IMR-90 (cell line): Measurements from ENCODE around the gene C1orf141. TPM values are rescaled to one million over a fixed set of nuclear protein-coding genes. Genes with fewer than 3 reads are reported as not detected.

Source experiments
- ATAC-seq: fragments of 200-7000 bp; cut with Tn5 transposase; 2 replicates; pipeline ENCODE4 v1.9.1; 2020; ENCODE audit warnings: low read depth, mild to moderate bottlenecking, moderate library complexity
- BruUV-seq: library from RNA; stranded (reverse); fragments of 400-500 nt; replicated peaks from 2 replicates; lab custom pipeline; 2021; lab: Mats Ljungman, UMichigan
- CTCF ChIA-PET: fragments of 300-600 bp; formaldehyde crosslinking; extraction: SDS; loops from one replicate; lab custom pipeline; 2021; ENCODE audit warnings: antibody characterized with exemption; lab: Yijun Ruan, JAX
- POLR2A ChIA-PET: fragments of 300-600 bp; sonication (Branson Sonifier 250); formaldehyde crosslinking; loops from one replicate; lab custom pipeline; 2022; ENCODE audit warnings: antibody characterized with exemption; ENCODE audit not compliant: unreplicated experiment; lab: Charles Lee
- DNase-seq: peaks from one replicate; pipeline ENCODE4 v3.0.0; 2013
- H2AFZ ChIP-seq: replicated peaks from 2 replicates; pipeline ENCODE3; 2013; ENCODE audit warnings: low read length, mild to moderate bottlenecking; ENCODE audit not compliant: poor library complexity
- H2AK5ac ChIP-seq: 2 replicates; pipeline ENCODE4 v1.6.1; 2013; ENCODE audit warnings: low read depth, low read length, inconsistent platforms
- H2AK9ac ChIP-seq: replicated peaks from 2 replicates; pipeline ENCODE3; 2013; ENCODE audit warnings: mild to moderate bottlenecking, low read depth, low read length, moderate library complexity; ENCODE audit not compliant: poor library complexity
- H2BK120ac ChIP-seq: 2 replicates; pipeline ENCODE4 v1.6.1; 2013; ENCODE audit warnings: low read depth, low read length, inconsistent platforms
- H2BK15ac ChIP-seq: 3 replicates; pipeline ENCODE4 v1.6.1; 2013; ENCODE audit warnings: low read depth, low read length, inconsistent platforms
- H2BK20ac ChIP-seq: 2 replicates; pipeline ENCODE4 v1.6.1; 2013; ENCODE audit warnings: low read depth, mild to moderate bottlenecking, inconsistent platforms, low read length, moderate library complexity
- H2BK5ac ChIP-seq: 2 replicates; pipeline ENCODE4 v1.6.1; 2013; ENCODE audit warnings: mild to moderate bottlenecking, low read depth, low read length, inconsistent platforms; ENCODE audit not compliant: poor library complexity, severe bottlenecking
- H3K14ac ChIP-seq: replicated peaks from 2 replicates; pipeline ENCODE4 v1.6.1; 2013; ENCODE audit warnings: low read depth, low read length, inconsistent platforms
- H3K18ac ChIP-seq: 2 replicates; pipeline ENCODE4 v1.6.1; 2013; ENCODE audit warnings: low read depth, low read length, control low read depth
- H3K23ac ChIP-seq: 2 replicates; pipeline ENCODE4 v1.6.1; 2013; ENCODE audit warnings: low read depth, low read length, inconsistent platforms
- H3K27ac ChIP-seq: 2 replicates; pipeline ENCODE4 v1.5.1; 2013; ENCODE audit warnings: mild to moderate bottlenecking, control low read depth, low read length; ENCODE audit not compliant: insufficient read depth
- H3K27me3 ChIP-seq: 2 replicates; pipeline ENCODE4 v1.6.1; 2013; ENCODE audit warnings: low read length; ENCODE audit not compliant: control insufficient read depth, insufficient read depth
- H3K36me3 ChIP-seq: 2 replicates; pipeline ENCODE4 v1.6.1; 2013; ENCODE audit warnings: low read length, mixed read lengths; ENCODE audit not compliant: control insufficient read depth, insufficient read depth
- H3K4ac ChIP-seq: 2 replicates; pipeline ENCODE4 v1.6.1; 2013; ENCODE audit warnings: low read depth, low read length, inconsistent platforms
- H3K4me1 ChIP-seq: 2 replicates; pipeline ENCODE4 v1.6.1; 2013; ENCODE audit warnings: low read length, mixed read lengths; ENCODE audit not compliant: control insufficient read depth, insufficient read depth
- H3K4me2 ChIP-seq: 2 replicates; pipeline ENCODE4 v1.6.1; 2013; ENCODE audit warnings: low read depth, mild to moderate bottlenecking, control low read depth, low read length, moderate library complexity
- H3K4me3 ChIP-seq: 2 replicates; pipeline ENCODE4 v1.5.1; 2013; ENCODE audit warnings: low read depth, mild to moderate bottlenecking, control low read depth, low read length, moderate library complexity; ENCODE audit not compliant: insufficient read depth
- H3K56ac ChIP-seq: 2 replicates; pipeline ENCODE4 v1.6.1; 2013; ENCODE audit warnings: low read length, inconsistent platforms; ENCODE audit not compliant: insufficient read depth; ENCODE audit errors: extremely low read depth
- H3K79me1 ChIP-seq, 2 experiments: 2 replicates each; pipeline ENCODE4 v1.6.1; 2013; ENCODE audit warnings: low read length in 2 of 2, inconsistent platforms in 1 of 2, low read depth in 1 of 2
- H3K9ac ChIP-seq: 2 replicates; pipeline ENCODE4 v1.6.1; 2013; ENCODE audit warnings: low read depth, low read length, control low read depth
- H3K9me1 ChIP-seq: 2 replicates; pipeline ENCODE4 v1.6.1; 2013; ENCODE audit warnings: low read length, inconsistent platforms; ENCODE audit not compliant: insufficient read depth
- H3K9me3 ChIP-seq: 2 replicates; pipeline ENCODE4 v1.6.1; 2013; ENCODE audit warnings: low read length; ENCODE audit not compliant: control insufficient read depth, insufficient read depth
- H4K20me1 ChIP-seq: 2 replicates; pipeline ENCODE4 v1.6.1; 2013; ENCODE audit warnings: low read length, inconsistent platforms; ENCODE audit not compliant: insufficient read depth
- H4K5ac ChIP-seq: 2 replicates; pipeline ENCODE4 v1.6.1; 2013; ENCODE audit warnings: mild to moderate bottlenecking, low read depth, low read length, control low read depth
- H4K8ac ChIP-seq, 2 experiments: 2 replicates each; pipeline ENCODE4 v1.6.1; 2013; ENCODE audit warnings: low read depth in 2 of 2, low read length in 2 of 2, control low read depth in 1 of 2, inconsistent platforms in 1 of 2
- H4K91ac ChIP-seq: 2 replicates; pipeline ENCODE4 v1.6.1; 2013; ENCODE audit warnings: low read depth, low read length, inconsistent platforms; ENCODE audit not compliant: insufficient read depth
- BHLHE40 ChIP-seq: fragments of 150-350 bp; IDR thresholded peaks from 2 replicates; pipeline ENCODE4 v1.6.1; 2016; ENCODE audit warnings: mild to moderate bottlenecking, low read depth, low read length
- CEBPB ChIP-seq: IDR thresholded peaks from 2 replicates; pipeline ENCODE4 v1.6.1; 2012; ENCODE audit warnings: low read depth, low read length, improper control_type of control experiment
- CHD1 ChIP-seq: IDR thresholded peaks from 2 replicates; pipeline ENCODE4 v1.6.1; 2012; ENCODE audit warnings: low read depth, low read length, improper control_type of control experiment
- FOS ChIP-seq: fragments of 150-350 bp; IDR thresholded peaks from 2 replicates; pipeline ENCODE4 v1.6.1; 2016; ENCODE audit warnings: low read depth, low read length
- MAFK ChIP-seq: IDR thresholded peaks from 2 replicates; pipeline ENCODE4 v1.6.1; 2012; ENCODE audit warnings: low read depth, low read length, improper control_type of control experiment
- MAZ ChIP-seq: IDR thresholded peaks from 2 replicates; pipeline ENCODE4 v1.6.1; 2012; ENCODE audit warnings: low read depth, mild to moderate bottlenecking, low read length, improper control_type of control experiment, moderate library complexity, borderline replicate concordance
- NFE2L2 ChIP-seq: fragments of 150-350 bp; IDR thresholded peaks from 2 replicates; pipeline ENCODE4 v1.6.1; 2016; ENCODE audit warnings: low read depth, mild to moderate bottlenecking, low read length
- POLR2A ChIP-seq: IDR thresholded peaks from 2 replicates; pipeline ENCODE4 v1.6.1; 2012; ENCODE audit warnings: mild to moderate bottlenecking, low read depth, low read length
- RCOR1 ChIP-seq: IDR thresholded peaks from 2 replicates; pipeline ENCODE4 v1.6.1; 2012; ENCODE audit warnings: mild to moderate bottlenecking, low read length, improper control_type of control experiment; ENCODE audit not compliant: insufficient replicate concordance
- RFX5 ChIP-seq: IDR thresholded peaks from 2 replicates; pipeline ENCODE4 v1.8.0; 2012; ENCODE audit warnings: low read depth, mild to moderate bottlenecking, low read length, moderate library complexity
- SMC3 ChIP-seq: fragments of 150-350 bp; IDR thresholded peaks from 2 replicates; pipeline ENCODE4 v1.6.1; 2016; ENCODE audit warnings: low read depth, mild to moderate bottlenecking, antibody characterized with exemption, low read length, moderate library complexity
- WGBS, 2 experiments: methylation state at CpG; one replicate each; pipeline versions ENCODE4 v1.1.5 to v1.1.7; 2013; ENCODE audit warnings: missing lambda C conversion rate in 2 of 2; ENCODE audit not compliant: insufficient read length in 1 of 2; ENCODE audit errors: extremely low coverage in 2 of 2; 5-methylcytosine and 5-hydroxymethylcytosine counted together
- dilution Hi-C: fragments of 300-500 bp; cut with HindIII; formaldehyde crosslinking; loops from one replicate; pipeline ENCODE4 v1.14.3; 2018; ENCODE audit warnings: low sequenced_read_pairs; ENCODE audit not compliant: unreplicated experiment
- in situ Hi-C: fragments of 300-500 bp; cut with MboI; formaldehyde crosslinking; loops from 3 replicates; pipeline ENCODE4 v1.14.3; 2019; ENCODE audit warnings: low sequenced_read_pairs, inconsistent platforms, mixed read lengths
- intact Hi-C: fragments of 100-400 bp; cut with micrococcal nuclease; formaldehyde crosslinking; loops from 2 replicates; pipeline ENCODE4 v1.10.0; 2022
- polyA plus RNA-seq, 3 experiments: library from polyadenylated mRNA; depleted of rRNA; stranded (reverse); fragments of >200 nt; gene quantifications; 2 replicates each; pipeline ENCODE4 v1.2.3, GENCODE V29; 2012; ENCODE audit warnings: low replicate concordance in 1 of 3
- total RNA-seq: library from RNA; depleted of rRNA; stranded (reverse); fragments of >200 nt; gene quantifications from 2 replicates; pipeline ENCODE4 v1.2.3, GENCODE V29; 2012

Gene C1orf141
- total and polyA plus RNA-seq, 2 of the 4 experiments (the other 2 are of a cell fraction) = not detected

GRCh38 chr1:67124455-67124854 lies 10.3 kb downstream of the C1orf141 start:
- intact Hi-C loops (no loop called here), dilution Hi-C loops (no loop called here), in situ Hi-C loops (no loop called here)
- no peak for TF ChIP-seq FOS
- TF ChIP-seq NFE2L2 = no peak
- TF ChIP-seq SMC3 = no peak
- TF ChIP-seq MAZ = no peak
- no peak for TF ChIP-seq BHLHE40
- TF ChIP-seq RFX5 = no peak
- no peak for TF ChIP-seq MAFK
- TF ChIP-seq RCOR1 = no peak
- TF ChIP-seq POLR2A = no peak
- no peak for TF ChIP-seq CHD1
- TF ChIP-seq CEBPB = no peak
- H2BK15ac ChIP-seq = no peak overlapping the region
- no peaks in the 10 kb centered on the region for H3K36me3 ChIP-seq
- H2BK5ac ChIP-seq = no peak overlapping the region
- H2AK5ac ChIP-seq = no peak overlapping the region
- no peak overlapping the region for H4K8ac ChIP-seq
- H2BK20ac ChIP-seq = no peak overlapping the region
- ATAC-seq = no peak
- H3K4me3 ChIP-seq = no peak overlapping the region
- no peak overlapping the region for H3K18ac ChIP-seq
- H2AFZ ChIP-seq = no peak overlapping the region
- H2AK9ac ChIP-seq = no peak overlapping the region
- no peaks in the 10 kb centered on the region for H3K9me3 ChIP-seq
- H2BK120ac ChIP-seq = no peak overlapping the region
- H3K23ac ChIP-seq = no peak overlapping the region
- H3K27ac ChIP-seq = no peak overlapping the region
- no TSS peak for BruUV-seq
- no peak overlapping the region for H4K91ac ChIP-seq
- no peaks in the 10 kb centered on the region for H3K4me1 ChIP-seq
- no peaks in the 10 kb centered on the region for H4K20me1 ChIP-seq
- no peak overlapping the region for H4K5ac ChIP-seq
- H3K4me2 ChIP-seq = no peak overlapping the region
- ChIA-PET CTCF (no interaction called here), POLR2A (no interaction called here)
- 69% methylated on average over 3 of the region's 4 CpGs; no CpG with 5 or more reads in 1 of the 2 experiments for WGBS, 2 experiments
- no peak overlapping the region for H3K14ac ChIP-seq
- no peak overlapping the region for H3K56ac ChIP-seq
- H3K9ac ChIP-seq = no peak overlapping the region
- no peaks in the 10 kb centered on the region for H3K79me1 ChIP-seq
- H3K9me1 ChIP-seq = no peaks in the 10 kb centered on the region
- H3K4ac ChIP-seq = no peak overlapping the region
- DNase-seq = no peak
- no peaks in the 10 kb centered on the region for H3K27me3 ChIP-seq
